HepG2 (cell line): ENCODE results near the gene SLC25A23. TPM values are rescaled to one million over a fixed set of nuclear protein-coding genes. Genes with fewer than 3 reads are reported as not detected.

Experiments used
- ATAD3A ChIP-seq: sonication (generic); formaldehyde crosslinking; IDR thresholded peaks from 2 replicates; pipeline ENCODE4 v1.4.0; 2020; ENCODE audit warnings: missing genetic modification reagents
- FLYWCH1 ChIP-seq: sonication (generic); formaldehyde crosslinking; IDR thresholded peaks from 2 replicates; pipeline ENCODE4 v1.8.1; 2023; ENCODE audit warnings: mild to moderate bottlenecking, missing genetic modification reagents
- GPBP1L1 ChIP-seq: sonication (generic); formaldehyde crosslinking; IDR thresholded peaks from 2 replicates; pipeline ENCODE4 v1.5.0; 2020; ENCODE audit warnings: mild to moderate bottlenecking, missing genetic modification reagents
- HDAC2 ChIP-seq: sonication (generic); formaldehyde crosslinking; IDR thresholded peaks from 2 replicates; pipeline ENCODE4 v1.4.0; 2020; ENCODE audit warnings: missing genetic modification reagents
- KDM4B ChIP-seq: sonication (generic); formaldehyde crosslinking; IDR thresholded peaks from 2 replicates; pipeline ENCODE4 v1.4.0; 2020; ENCODE audit warnings: missing genetic modification reagents
- MTF2 ChIP-seq: sonication (generic); formaldehyde crosslinking; IDR thresholded peaks from 2 replicates; pipeline ENCODE4 v1.5.0; 2020; ENCODE audit warnings: missing genetic modification reagents, borderline replicate concordance
- NFAT5 ChIP-seq: sonication (generic); formaldehyde crosslinking; IDR thresholded peaks from 2 replicates; pipeline ENCODE4 v1.4.0; 2020; ENCODE audit warnings: missing genetic modification reagents
- PAWR ChIP-seq: sonication (generic); formaldehyde crosslinking; IDR thresholded peaks from 2 replicates; pipeline ENCODE4 v1.4.0; 2020; ENCODE audit warnings: missing genetic modification reagents, mild to moderate bottlenecking, borderline replicate concordance
- SATB2 ChIP-seq: sonication (generic); formaldehyde crosslinking; IDR thresholded peaks from 2 replicates; pipeline ENCODE4 v1.5.0; 2020; ENCODE audit warnings: missing genetic modification reagents
- SKI ChIP-seq: fragments of 450-650 bp; IDR thresholded peaks from one replicate; pipeline ENCODE4 v1.6.1; 2018; ENCODE audit warnings: mild to moderate bottlenecking; ENCODE audit not compliant: partially characterized antibody
- ZNF142 ChIP-seq: sonication (generic); formaldehyde crosslinking; IDR thresholded peaks from 2 replicates; pipeline ENCODE4 v1.4.0; 2020; ENCODE audit warnings: missing genetic modification reagents
- ZNF275 ChIP-seq: sonication (generic); formaldehyde crosslinking; IDR thresholded peaks from 2 replicates; pipeline ENCODE4 v1.8.0; 2022; ENCODE audit warnings: missing genetic modification reagents, mild to moderate bottlenecking, inconsistent platforms, borderline replicate concordance
- polyA plus RNA-seq, 8 experiments: library from polyadenylated mRNA; depleted of rRNA in 3 of 8; stranded (reverse) in 7 of 8; unstranded in 1 of 8; fragments of >200 nt; fragmentation: Illumina TruSeq in 4 of 8; extraction: Trizol in 4 of 8; gene quantifications; 2 replicates each; pipeline versions ENCODE4 v1.2.1 to v1.2.3, GENCODE V29; 2011 to 2016; ENCODE audit warnings: low read depth in 4 of 8, missing spikeins in 1 of 8, mixed read lengths in 1 of 8; ENCODE audit not compliant: insufficient read depth in 1 of 8
- total RNA-seq, 5 experiments: library from RNA; depleted of rRNA; stranded (reverse); fragments of >200 nt; fragmentation: Illumina TruSeq; extraction: Trizol; gene quantifications; 2 replicates each; pipeline ENCODE4 v1.2.3, GENCODE V29; 2016; ENCODE audit warnings: low read depth in 1 of 5

The SLC25A23 gene
- total and polyA plus RNA-seq, 2 of the 13 experiments (the other 11 are each of a cell fraction or from before 2014, with no cell fraction given), result 12.4 to 15.2 TPM

GRCh38 chr19:6393074-6393982 is 66.3 kb downstream of the SLC25A23 start, which contains the start of gene GTF2F1 (continued):
- 0 out of 2 replicates have a peak, but pooled peaks have one; percentile 59 for TF ChIP-seq ZNF142
- no peak for TF ChIP-seq SKI
- TF ChIP-seq NFAT5, result peak; percentile 77; the same call in 1 of the 2 replicates
- TF ChIP-seq GPBP1L1 (CRISPR knock-in tag), result no peak
- no peak; the same call in 1 of the 2 replicates for TF ChIP-seq PAWR (CRISPR knock-in tag)
- TF ChIP-seq HDAC2 (CRISPR knock-in tag), result 0 out of 2 replicates have a peak, but pooled peaks have one; percentile 33
- no peak for TF ChIP-seq ZNF275
- TF ChIP-seq FLYWCH1 (CRISPR knock-in tag), result no peak
- TF ChIP-seq SATB2, result no peak
- TF ChIP-seq KDM4B (CRISPR knock-in tag), result no peak
- TF ChIP-seq ATAD3A (CRISPR knock-in tag), result no peak
- TF ChIP-seq MTF2, result peak; percentile 77; the same call in 1 of the 2 replicates
